T1000 (cell line): ENCODE measurements around the gene PPM1F.

Experiments used
- DNase-seq: peaks from one replicate; lab custom pipeline; 2025; ENCODE audit warnings: mixed read lengths; lab: John Stamatoyannopoulos, UW

Gene PPM1F, protein sequence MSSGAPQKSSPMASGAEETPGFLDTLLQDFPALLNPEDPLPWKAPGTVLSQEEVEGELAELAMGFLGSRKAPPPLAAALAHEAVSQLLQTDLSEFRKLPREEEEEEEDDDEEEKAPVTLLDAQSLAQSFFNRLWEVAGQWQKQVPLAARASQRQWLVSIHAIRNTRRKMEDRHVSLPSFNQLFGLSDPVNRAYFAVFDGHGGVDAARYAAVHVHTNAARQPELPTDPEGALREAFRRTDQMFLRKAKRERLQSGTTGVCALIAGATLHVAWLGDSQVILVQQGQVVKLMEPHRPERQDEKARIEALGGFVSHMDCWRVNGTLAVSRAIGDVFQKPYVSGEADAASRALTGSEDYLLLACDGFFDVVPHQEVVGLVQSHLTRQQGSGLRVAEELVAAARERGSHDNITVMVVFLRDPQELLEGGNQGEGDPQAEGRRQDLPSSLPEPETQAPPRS

DNA sequence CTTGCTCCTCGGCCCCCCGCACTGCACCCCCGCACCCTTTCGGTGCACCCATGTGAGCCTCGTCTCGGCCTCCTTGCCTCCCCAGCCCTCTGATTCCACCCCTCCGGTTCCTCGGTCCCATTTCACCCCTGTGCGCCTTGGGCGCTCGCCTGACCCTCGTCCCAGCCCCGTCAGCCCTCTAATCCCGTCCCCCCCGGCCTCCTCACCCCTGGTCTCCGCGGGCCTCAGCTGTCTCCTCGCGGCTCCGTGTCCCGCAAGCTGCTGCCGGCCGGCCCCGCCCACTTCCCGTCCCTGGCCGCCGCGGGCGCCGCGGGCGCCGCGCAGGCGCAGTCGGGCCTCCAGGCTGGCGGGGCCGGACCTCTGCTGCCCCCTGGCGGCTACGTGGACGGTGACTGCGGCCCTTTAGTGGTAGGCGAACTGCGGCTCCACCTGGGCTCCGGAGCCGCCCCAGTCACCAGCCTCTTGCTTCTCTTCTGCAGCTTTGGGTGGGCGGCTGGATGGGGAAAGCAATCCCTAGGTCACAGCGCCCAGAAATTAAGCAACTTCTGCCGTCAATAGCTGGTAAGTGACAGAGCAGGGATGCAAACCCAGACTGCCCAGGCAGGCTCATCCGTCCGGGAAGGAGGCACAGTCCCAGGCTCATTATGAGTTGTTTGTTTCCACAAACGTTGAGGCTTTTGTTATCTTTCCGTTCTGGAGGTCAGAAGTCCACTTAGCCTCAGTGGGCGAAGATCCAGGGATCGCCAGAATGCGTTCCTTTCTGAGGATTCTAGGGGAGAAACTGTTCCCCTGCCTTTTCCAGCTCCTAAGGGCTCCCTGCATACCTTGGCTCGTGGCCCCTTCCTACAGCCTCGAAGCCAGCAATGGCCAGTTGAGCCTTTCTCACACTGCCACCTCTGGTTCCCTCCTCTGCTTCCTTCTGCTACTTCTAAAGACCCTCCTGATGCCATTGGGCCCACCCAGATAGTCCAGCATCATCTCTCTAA lies at the start of gene PPM1F:
Gene PPM1F (minus strand): TSS at position 263 of the 986 bp plus-strand sequence. CDS start 6,800 bp downstream, outside the sequence.
- DNase-seq: peak; percentile 75

GRCh38 chr22:22001664-22002525 lies 49.2 kb upstream of the PPM1F start:
- no peak for DNase-seq

- no peak for DNase-seq
Observed at GRCh38 chr22:21998595-21999247, 46.1 kb upstream of the PPM1F start.

DNA sequence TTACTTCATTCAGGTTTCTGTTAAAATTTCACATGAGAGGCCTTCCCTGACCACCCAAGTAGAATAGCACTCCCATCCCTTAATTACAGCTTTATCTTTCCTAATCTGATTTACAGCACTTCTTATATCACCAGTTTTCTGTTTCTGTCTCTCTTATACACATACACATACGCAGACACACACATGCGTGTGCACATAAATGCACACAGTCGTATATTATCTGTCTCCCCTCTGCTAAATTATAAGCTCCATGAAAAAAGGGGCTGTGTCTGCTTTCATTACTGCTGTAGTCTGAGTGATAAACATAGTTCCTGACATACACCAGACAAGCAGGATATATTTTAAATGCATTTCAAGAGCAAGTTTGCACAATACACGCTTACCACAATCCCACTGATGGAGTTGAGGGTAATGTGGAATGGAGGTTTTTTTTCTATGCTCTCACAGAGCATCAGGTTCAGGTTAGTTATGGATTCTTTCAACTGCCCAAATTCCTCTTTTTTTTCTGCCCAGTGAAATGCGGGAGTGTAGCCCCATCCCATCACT lies 43.6 kb upstream of the PPM1F start:
- DNase-seq: no peak

DNA sequence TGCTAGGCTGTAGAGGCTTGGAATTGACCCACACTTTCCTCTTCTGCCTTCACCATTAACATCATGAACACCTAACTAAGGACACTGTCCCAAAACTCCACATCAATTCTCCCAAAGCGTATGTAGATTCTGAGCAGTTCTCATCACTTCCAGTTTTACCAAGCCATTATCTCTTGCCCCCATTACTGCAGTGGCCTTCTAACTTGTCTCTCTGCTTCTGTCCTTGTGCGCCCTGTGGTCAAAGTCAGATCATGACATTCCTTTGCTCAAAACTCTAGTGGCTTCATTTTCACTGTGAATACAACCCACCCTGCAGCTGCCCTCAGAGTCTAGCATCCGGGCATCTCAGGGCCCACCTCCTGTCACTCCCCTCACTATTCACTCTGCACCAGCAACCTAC lies 43.0 kb upstream of the PPM1F start:
- no peak for DNase-seq

- no peak for DNase-seq
Observed at GRCh38 chr22:21994881-21995444, 42.3 kb upstream of the PPM1F start.

- no peak for DNase-seq
Observed at GRCh38 chr22:21992593-21993237, 40.1 kb upstream of the PPM1F start.

DNA sequence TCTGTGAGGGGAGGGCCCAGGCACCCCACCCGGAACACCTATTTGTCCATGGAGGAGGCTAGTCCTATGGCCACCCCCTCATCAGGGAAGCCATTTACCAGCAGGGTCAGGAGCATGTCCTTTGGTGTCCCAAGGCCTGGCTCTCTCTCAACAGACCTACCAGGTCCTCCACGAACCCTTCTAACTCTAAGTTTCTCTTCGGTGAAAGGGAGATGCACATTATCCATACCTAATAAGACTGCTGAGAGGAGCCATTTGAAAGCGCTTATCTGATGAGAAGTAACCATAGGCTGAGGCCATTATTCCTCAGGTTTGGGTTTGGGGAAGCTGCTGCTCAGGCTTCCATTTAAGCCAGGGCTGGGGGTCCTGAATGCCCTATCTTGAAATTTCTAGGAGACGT lies 39.1 kb upstream of the PPM1F start:
- no peak for DNase-seq

- DNase-seq: no peak
Observed at GRCh38 chr22:21991304-21991596, 38.6 kb upstream of the PPM1F start.

DNA sequence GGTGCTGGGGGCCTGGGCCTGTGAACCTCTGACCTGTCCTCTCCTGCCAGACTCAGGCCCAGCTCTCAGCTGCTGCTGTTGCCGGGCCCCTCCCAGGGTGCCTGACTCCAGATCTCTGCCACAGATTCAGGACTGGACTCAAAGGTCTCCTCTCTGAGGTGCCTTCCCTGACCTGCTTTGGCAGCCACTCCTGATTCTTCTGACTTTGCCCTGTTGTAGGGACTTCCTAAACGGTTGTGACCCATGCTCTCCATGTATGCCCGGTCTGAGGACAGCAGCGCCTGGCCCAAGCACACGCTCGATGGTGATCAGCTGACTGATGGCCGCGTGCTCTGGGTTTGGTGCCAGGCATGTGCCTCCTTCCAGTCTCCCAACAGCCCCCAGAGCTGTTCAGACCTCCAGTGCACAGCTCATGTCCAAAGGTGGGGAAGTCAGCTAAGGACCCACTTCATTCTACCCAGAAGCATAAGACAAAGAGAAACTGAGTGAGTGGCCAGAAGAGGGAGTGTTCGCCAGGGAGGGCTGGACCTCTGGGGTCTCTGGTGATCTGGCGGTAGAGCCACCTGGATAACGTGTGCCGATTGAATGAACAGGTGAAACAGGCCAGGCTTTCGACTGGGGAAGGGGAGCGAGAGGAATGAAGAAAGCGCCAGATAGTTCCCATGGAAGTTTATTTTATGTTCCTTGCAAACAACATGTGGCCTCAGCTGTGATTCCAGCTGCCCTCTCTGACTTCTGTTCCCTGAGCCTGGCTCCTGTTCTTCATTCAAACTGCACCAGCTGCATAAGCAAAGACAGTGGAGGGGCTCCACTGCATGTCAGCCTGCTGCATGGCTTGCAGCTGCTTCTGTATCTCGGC lies 38.0 kb upstream of the PPM1F start:
- DNase-seq: no peak

DNA sequence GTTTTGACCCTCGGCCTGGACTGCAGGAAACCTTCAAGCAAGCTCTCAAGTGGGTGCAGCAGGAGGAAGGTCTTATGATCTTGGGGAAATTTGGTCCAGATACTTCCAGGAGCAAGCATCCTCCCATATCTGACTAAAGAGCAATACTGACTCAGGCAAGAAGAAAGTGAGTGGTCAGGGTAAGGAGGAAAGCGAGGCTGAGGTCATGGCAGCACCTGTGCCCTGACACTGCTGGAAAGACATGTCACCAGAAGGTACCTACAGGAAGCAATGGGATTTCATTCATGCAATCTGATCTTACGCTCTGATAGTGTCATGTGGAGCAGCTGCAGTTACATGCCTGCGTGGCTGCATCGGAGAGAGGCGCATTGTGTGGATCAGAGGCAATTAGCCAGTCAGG lies 36.4 kb upstream of the PPM1F start:
- DNase-seq: no peak

DNA sequence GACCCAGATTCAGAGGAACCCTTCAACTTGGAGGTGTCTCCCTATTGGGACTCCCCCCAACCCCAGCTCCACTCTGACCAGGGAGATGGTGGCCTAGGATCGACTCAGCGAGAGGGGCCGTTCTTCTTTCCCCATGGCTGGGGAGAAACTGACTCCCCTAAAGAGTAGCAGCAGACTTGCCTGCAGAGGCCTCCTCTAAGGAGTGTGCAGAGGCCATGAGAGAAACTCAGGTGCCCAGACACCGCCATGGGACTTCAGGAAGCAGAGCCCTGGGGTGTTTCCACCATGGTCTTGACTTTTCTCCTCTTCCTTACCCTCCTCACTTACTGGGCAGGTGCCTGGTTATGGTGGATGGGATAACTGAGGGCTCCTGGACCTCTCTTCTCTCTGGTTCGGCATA lies 32.6 kb upstream of the PPM1F start:
- DNase-seq: no peak

DNA sequence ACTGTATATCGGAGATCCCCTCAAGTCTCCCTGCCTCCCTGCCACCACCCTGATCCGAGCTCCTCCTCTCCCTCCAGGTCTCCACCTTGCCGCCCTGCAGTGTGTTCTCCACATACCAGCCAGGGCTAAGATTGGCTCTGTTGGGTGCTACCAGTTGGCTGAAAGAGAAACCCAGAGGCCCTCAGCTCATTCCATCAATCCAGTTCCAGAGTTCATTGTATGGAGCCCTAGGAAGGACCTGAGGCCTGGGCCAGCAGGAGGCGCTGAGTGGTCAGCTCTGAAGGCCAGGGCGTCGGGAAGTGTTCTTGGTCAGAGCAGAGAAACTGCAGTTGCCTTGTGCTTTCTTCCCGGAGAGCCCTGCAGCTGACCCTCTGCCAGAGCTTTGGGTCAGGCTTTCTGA lies 32.1 kb upstream of the PPM1F start:
- DNase-seq: no peak

- peak; percentile 65 for DNase-seq
Observed at GRCh38 chr22:21982338-21982965, 29.8 kb upstream of the PPM1F start, which contains the start of gene TOP3B. TSS of gene TOP3B (minus strand) at chr22:21982787. CDS start at chr22:21975709, 7,078 bp downstream.

DNA sequence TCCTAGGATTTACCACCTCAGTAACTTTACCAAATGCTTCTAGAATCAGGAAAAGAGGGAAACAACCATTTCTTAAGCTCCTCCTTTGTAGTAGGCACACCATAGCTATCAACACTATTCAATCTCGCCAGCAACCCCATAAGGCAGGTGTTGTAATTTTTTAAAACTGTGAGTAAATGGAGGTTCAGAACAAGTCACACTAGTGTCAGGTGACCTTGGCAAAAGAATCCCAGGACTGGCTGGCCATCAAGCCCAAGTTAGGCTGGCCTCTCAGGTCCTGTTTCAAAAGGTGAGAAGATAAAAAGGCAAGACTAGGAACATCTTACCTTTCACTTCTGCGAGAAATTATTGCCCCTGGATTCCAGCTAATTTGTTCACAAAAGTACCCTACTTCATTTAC lies 29.2 kb upstream of the PPM1F start:
- DNase-seq: no peak

DNA sequence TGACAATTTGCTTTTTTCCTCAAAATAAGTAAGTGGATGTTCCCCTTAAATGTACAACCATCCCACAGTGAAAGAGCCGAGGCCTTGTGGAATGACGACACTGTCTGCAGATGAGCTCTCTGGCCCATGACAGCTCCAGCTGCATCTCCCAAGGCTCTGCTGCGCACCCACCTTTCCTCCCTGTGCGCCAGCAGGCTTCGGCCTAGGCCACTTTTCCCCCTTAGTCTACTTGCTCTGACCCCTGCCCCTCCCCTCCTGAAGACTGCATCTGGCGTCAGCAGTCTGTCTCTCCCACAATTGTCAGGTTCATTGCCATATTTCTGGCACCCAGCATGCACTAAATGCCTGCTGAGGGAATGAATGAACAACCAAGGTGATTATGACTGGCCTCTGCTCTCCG lies 27.9 kb upstream of the PPM1F start:
- DNase-seq: no peak

DNA sequence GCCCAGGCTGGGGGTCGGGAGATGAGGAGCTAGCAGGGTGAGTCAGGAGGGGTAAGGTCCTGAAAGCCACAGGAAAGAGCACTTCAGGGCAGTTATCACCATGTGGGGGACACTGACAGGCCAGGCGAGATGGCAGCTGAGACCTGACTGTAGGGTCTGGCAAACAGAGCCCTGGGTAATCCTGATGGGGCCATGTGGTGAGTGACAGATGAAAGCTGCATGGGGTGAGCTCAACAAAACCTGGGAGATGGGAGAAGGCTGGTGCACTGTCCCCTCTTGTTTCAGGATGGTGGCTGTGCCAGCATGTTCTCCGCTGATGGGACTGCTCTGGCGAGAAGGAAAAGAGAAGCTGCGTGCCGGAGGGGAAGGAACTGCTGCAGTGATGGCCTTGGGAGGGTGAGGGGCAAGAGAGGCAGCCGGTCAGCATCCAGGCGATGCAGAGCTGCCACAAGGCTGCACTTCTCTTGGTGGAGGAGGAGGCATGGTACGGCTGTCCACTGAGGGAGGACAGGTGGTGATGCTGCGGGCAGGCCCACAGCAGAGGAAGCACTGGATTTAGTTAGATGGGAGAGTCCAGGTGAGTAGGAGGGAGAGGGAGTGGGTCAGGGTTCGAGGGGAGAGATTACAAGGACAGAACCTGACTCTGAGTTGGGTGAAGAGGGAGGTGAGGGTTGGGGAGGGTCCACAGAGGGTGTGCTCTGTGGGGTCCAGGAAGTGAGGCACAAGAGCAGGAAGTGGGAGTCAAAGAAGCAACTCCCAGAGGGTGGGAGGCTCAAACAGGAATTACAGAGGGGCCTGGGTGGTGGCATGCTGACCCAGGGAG lies 26.1 kb upstream of the PPM1F start:
- no peak for DNase-seq

DNA sequence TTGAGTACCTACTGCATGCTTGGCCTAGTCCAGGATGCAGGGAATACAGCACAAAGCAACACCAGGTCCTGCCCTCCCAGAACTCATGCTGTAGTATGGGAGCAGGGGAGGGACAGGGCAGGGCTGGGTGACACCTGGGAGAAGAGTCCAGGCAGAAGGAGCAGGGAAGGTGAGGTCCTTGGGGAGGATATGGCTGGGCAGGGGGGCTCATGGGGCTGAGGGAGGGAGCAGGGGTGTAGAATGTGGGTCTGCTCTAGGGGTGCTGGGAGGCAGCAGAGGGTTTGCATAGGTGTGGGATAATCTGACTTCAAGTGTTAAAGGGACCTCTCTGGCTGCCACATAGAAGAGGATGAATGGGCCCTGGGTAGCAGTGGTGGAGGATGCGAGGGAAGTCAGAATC lies 25.2 kb upstream of the PPM1F start:
- no peak for DNase-seq
